ENCODE results near the gene STRAP. TPM values are rescaled to one million over a fixed set of nuclear protein-coding genes. Genes with fewer than 3 reads are reported as not detected.

The STRAP gene
- total and polyA plus RNA-seq, 2 of the 8 experiments (the other 6 are each of a cell fraction or from before 2014, with no cell fraction given) = 107 to 251 TPM

- TF ChIP-seq POU5F1 (IDR thresholded peaks at IDR 0.05; ENCODE audit: low read depth, low read length) = no peak
- no peak for TF ChIP-seq CHD2 (IDR thresholded peaks at IDR 0.05; ENCODE audit: low read length)
These were observed 1.3 kb downstream of the STRAP start (continued) for GRCh38 chr12:15883536-15883935.

Measured in H1 (cell line).